K562 (cell line): ENCODE results near the gene MAGEA9B. TPM values are rescaled to one million over a fixed set of nuclear protein-coding genes. Genes with fewer than 3 reads are reported as not detected.
"Not testable (repeated sequence)": the region's sequence is repeated elsewhere in the genome, so short reads cannot be mapped to it uniquely, and the experiment has no call there.

Experiments used
- ATAC-seq: fragments of 200-7000 bp; cut with Tn5 transposase; 3 replicates; pipeline ENCODE4 v1.9.1; 2020; ENCODE audit warnings: moderate library complexity
- BruUV-seq: library from RNA; stranded (reverse); fragments of 400-500 nt; replicated peaks from 2 replicates; lab custom pipeline; 2021; lab: Mats Ljungman, UMichigan
- CTCF ChIA-PET: fragments of 300-600 bp; formaldehyde crosslinking; extraction: SDS; loops from one replicate; lab custom pipeline; 2021; ENCODE audit warnings: low intra/inter-chr PET ratio; lab: Yijun Ruan, JAX
- POLR2A ChIA-PET: fragments of 300-600, 350-650 bp; sonication (Branson Sonifier 250); formaldehyde crosslinking; extraction: SDS; loops from one replicate; lab custom pipeline; 2021; ENCODE audit warnings: antibody characterized with exemption, inconsistent platforms; lab: Yijun Ruan, JAX
- DNase-seq, 4 experiments: peaks; one replicate each; pipeline versions ENCODE4 v3.0.0 to v3.0.0-alpha.2; 2011 to 2018; ENCODE audit warnings: low spot score in 3 of 4, mixed read lengths in 3 of 4; ENCODE audit errors: extremely low read depth in 1 of 4
- FAIRE-seq: peaks from 2 replicates; lab custom pipeline; 2011; peaks lifted over from hg19 to GRCh38; lab: Jason Lieb, UNC
- H2AFZ ChIP-seq: 2 replicates; pipeline ENCODE4 v1.6.0; 2011; ENCODE audit warnings: low read depth, low read length, control low read depth, inconsistent platforms
- H3K27ac ChIP-seq: fragments of 200-600 bp; 3 replicates; pipeline ENCODE4 v1.8.0; 2011; ENCODE audit warnings: low read depth, mild to moderate bottlenecking, control low read depth, inconsistent platforms, low read length, moderate library complexity, mixed read lengths; ENCODE audit errors: extremely low read depth
- H3K27me3 ChIP-seq, 2 experiments: fragments of 300-600 bp in 1 of 2; 2 replicates in 1 of 2; 3 replicates in 1 of 2; pipeline versions ENCODE4 v1.6.0 to v1.8.0; 2011; ENCODE audit warnings: inconsistent platforms in 2 of 2, low read length in 2 of 2, mild to moderate bottlenecking in 1 of 2, mixed read lengths in 1 of 2, moderate library complexity in 1 of 2; ENCODE audit not compliant: control insufficient read depth in 2 of 2, insufficient read depth in 2 of 2
- H3K36me3 ChIP-seq: fragments of 300-600 bp; 3 replicates; pipeline ENCODE4 v1.8.0; 2011; ENCODE audit warnings: mild to moderate bottlenecking, low read length, inconsistent platforms; ENCODE audit not compliant: control insufficient read depth, insufficient read depth
- H3K4me1 ChIP-seq, 2 experiments: fragments of 200-600 bp in 1 of 2; replicated peaks in 1 of 2; 2 replicates in 1 of 2; 3 replicates in 1 of 2; pipeline versions ENCODE4 v1.5.1 to v1.8.0; 2011; ENCODE audit warnings: inconsistent platforms in 2 of 2, low read length in 2 of 2, mild to moderate bottlenecking in 1 of 2, mixed read lengths in 1 of 2, moderate library complexity in 1 of 2; ENCODE audit not compliant: control insufficient read depth in 2 of 2, insufficient read depth in 2 of 2
- H3K4me2 ChIP-seq: 2 replicates; pipeline ENCODE4 v1.6.1; 2011; ENCODE audit warnings: low read length, control low read depth, inconsistent platforms, mixed read lengths; ENCODE audit not compliant: insufficient read depth
- H3K4me3 ChIP-seq: fragments of 200-600 bp; sonication (generic), shearing (Covaris generic); 2 replicates; pipeline ENCODE4 v1.5.1; 2016; ENCODE audit warnings: control low read depth, inconsistent platforms
- H3K79me2 ChIP-seq: fragments of 200-600 bp; 3 replicates; pipeline ENCODE4 v1.8.0; 2011; ENCODE audit warnings: low read length, inconsistent platforms; ENCODE audit not compliant: control insufficient read depth, insufficient read depth
- H3K9ac ChIP-seq, 2 experiments: 2 replicates each; pipeline versions ENCODE4 v1.6.0 to v1.6.1; 2011; ENCODE audit warnings: low read depth in 2 of 2, low read length in 2 of 2, control low read depth in 1 of 2, inconsistent platforms in 1 of 2, mild to moderate bottlenecking in 1 of 2, mixed read lengths in 1 of 2; ENCODE audit not compliant: insufficient read depth in 1 of 2
- H3K9me1 ChIP-seq: one replicate; pipeline ENCODE4 v1.6.0; 2011; ENCODE audit warnings: inconsistent platforms, mild to moderate bottlenecking, low read length, moderate library complexity; ENCODE audit not compliant: control insufficient read depth, insufficient read depth
- H3K9me3 ChIP-seq: replicated peaks from 2 replicates; pipeline ENCODE4 v1.5.1; 2011; ENCODE audit warnings: low read depth, low read length, inconsistent platforms; ENCODE audit not compliant: control insufficient read depth, insufficient read depth
- H4K20me1 ChIP-seq: replicated peaks from 2 replicates; pipeline ENCODE4 v1.6.1; 2011; ENCODE audit warnings: low read length, inconsistent platforms, mixed read lengths; ENCODE audit not compliant: control insufficient read depth, insufficient read depth
- EGR1 ChIP-seq: fragments of 450-650 bp; conservative IDR thresholded peaks from 2 replicates; pipeline ENCODE4 v1.6.1; 2017; ENCODE audit warnings: mild to moderate bottlenecking
- WGBS: fragments of 100-300 bp; shearing (Covaris generic); methylation state at CpG from one replicate; pipeline ENCODE4 v1.1.6; 2016; ENCODE audit warnings: low coverage, mixed read lengths; ENCODE audit not compliant: insufficient coverage; ENCODE audit errors: missing lambda C conversion rate; 5-methylcytosine and 5-hydroxymethylcytosine counted together
- in situ Hi-C: fragments of 300-500 bp; cut with MboI; formaldehyde crosslinking; loops from 4 replicates; pipeline ENCODE4 v1.15.0; 2018; ENCODE audit warnings: inconsistent platforms, mixed read lengths
- intact Hi-C: fragments of 100-400 bp; cut with micrococcal nuclease; formaldehyde crosslinking; loops from 2 replicates; pipeline ENCODE4 v1.14.2; 2022
- polyA plus RNA-seq, 8 experiments: library from polyadenylated mRNA; depleted of rRNA in 4 of 8; stranded (reverse) in 5 of 8; unstranded in 3 of 8; fragments of >200 nt; fragmentation: Nextera tagmentation in 2 of 8; fragmentation: Illumina TruSeq in 1 of 8; extraction: Ambion mirVana in 2 of 8; extraction: Trizol in 1 of 8; gene quantifications; 2 replicates each; pipeline versions ENCODE4 v1.2.1 to v1.2.3, GENCODE V29; 2011 to 2014; ENCODE audit warnings: inconsistent platforms in 1 of 8, missing spikeins in 1 of 8
- total RNA-seq, 7 experiments: library from RNA; depleted of rRNA in 6 of 7; stranded (reverse); fragments of >200 nt in 6 of 7; fragmentation: Illumina TruSeq in 2 of 7; extraction: Trizol in 2 of 7; gene quantifications; 2 replicates each; pipeline versions ENCODE4 v1.2.1 to v1.2.3, GENCODE V29; 2011 to 2021; ENCODE audit warnings: low replicate concordance in 1 of 7
- TF ChIP-seq, protein P1 (sequence below): sonication (generic); formaldehyde crosslinking; IDR thresholded peaks from 2 replicates; pipeline ENCODE4 v1.8.0; 2023; ENCODE audit warnings: missing genetic modification reagents, mild to moderate bottlenecking, borderline replicate concordance
- TF ChIP-seq, protein P2 (sequence below): fragments of 450-650 bp; IDR thresholded peaks from 2 replicates; pipeline ENCODE4 v1.6.1; 2016; ENCODE audit warnings: borderline replicate concordance
- TF ChIP-seq, protein P3 (sequence below): sonication (generic); IDR thresholded peaks from 2 replicates; pipeline ENCODE4 v1.6.1; 2016
- TF ChIP-seq, protein P4 (sequence below), 2 experiments: IDR thresholded peaks; 2 replicates each; pipeline ENCODE4 v1.6.1; 2012; ENCODE audit warnings: improper control_type of control experiment in 2 of 2, low read depth in 2 of 2, low read length in 2 of 2, borderline replicate concordance in 1 of 2

The MAGEA9B gene
- total and polyA plus RNA-seq, 9 of the 15 experiments (the other 6 are each of a cell fraction or from before 2014, with no cell fraction given): 11.2 to 31.2 (median 14.1) TPM

DNA sequence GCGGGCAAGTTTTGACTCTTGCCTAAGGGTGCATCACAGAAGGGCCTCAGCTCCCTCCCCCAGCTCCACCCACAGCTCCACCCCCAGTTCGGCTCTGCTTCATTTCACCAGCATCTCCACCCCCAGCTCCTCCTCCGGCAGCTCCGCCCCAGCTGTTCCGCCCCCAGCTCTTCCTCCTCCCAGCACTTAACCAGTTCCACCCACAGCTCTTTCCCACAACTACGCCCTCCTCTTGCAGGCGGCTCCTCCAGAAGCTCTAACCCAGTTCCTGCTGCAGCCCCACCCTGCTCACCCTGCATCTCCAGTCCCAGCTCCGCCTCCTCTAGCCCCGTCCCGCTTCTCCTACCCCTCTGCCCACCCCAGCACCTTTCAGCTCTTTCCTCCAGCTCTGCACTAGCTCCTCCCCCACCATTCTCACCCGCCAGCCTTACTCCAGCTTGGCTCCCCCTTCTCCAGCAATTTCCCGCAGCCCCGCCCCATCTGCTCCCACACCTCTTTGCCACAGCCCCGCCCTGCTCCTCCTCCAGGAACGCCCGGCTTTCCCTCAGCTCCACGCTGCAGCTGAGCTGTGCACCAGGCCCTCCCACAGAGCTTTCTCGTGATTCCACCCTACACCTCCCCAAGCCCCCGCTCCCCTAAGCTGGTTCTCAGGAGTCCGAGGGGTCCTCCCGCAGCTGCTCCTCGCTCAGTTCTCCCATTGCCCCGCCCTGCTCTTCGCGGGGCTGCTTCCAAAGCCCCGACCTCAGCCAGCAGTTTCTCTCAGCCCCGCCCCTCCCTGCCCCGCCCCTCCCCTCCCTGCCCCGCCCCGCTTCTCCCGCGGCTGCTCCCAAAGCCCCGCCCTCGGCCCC lies 47.8 kb downstream of the MAGEA9B start (continued):
- peak; percentile 92 for TF ChIP-seq EGR1
- TF ChIP-seq, protein P1, sequence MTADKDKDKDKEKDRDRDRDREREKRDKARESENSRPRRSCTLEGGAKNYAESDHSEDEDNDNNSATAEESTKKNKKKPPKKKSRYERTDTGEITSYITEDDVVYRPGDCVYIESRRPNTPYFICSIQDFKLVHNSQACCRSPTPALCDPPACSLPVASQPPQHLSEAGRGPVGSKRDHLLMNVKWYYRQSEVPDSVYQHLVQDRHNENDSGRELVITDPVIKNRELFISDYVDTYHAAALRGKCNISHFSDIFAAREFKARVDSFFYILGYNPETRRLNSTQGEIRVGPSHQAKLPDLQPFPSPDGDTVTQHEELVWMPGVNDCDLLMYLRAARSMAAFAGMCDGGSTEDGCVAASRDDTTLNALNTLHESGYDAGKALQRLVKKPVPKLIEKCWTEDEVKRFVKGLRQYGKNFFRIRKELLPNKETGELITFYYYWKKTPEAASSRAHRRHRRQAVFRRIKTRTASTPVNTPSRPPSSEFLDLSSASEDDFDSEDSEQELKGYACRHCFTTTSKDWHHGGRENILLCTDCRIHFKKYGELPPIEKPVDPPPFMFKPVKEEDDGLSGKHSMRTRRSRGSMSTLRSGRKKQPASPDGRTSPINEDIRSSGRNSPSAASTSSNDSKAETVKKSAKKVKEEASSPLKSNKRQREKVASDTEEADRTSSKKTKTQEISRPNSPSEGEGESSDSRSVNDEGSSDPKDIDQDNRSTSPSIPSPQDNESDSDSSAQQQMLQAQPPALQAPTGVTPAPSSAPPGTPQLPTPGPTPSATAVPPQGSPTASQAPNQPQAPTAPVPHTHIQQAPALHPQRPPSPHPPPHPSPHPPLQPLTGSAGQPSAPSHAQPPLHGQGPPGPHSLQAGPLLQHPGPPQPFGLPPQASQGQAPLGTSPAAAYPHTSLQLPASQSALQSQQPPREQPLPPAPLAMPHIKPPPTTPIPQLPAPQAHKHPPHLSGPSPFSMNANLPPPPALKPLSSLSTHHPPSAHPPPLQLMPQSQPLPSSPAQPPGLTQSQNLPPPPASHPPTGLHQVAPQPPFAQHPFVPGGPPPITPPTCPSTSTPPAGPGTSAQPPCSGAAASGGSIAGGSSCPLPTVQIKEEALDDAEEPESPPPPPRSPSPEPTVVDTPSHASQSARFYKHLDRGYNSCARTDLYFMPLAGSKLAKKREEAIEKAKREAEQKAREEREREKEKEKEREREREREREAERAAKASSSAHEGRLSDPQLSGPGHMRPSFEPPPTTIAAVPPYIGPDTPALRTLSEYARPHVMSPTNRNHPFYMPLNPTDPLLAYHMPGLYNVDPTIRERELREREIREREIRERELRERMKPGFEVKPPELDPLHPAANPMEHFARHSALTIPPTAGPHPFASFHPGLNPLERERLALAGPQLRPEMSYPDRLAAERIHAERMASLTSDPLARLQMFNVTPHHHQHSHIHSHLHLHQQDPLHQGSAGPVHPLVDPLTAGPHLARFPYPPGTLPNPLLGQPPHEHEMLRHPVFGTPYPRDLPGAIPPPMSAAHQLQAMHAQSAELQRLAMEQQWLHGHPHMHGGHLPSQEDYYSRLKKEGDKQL (CRISPR knock-in tag): no peak
- TF ChIP-seq, protein P2, sequence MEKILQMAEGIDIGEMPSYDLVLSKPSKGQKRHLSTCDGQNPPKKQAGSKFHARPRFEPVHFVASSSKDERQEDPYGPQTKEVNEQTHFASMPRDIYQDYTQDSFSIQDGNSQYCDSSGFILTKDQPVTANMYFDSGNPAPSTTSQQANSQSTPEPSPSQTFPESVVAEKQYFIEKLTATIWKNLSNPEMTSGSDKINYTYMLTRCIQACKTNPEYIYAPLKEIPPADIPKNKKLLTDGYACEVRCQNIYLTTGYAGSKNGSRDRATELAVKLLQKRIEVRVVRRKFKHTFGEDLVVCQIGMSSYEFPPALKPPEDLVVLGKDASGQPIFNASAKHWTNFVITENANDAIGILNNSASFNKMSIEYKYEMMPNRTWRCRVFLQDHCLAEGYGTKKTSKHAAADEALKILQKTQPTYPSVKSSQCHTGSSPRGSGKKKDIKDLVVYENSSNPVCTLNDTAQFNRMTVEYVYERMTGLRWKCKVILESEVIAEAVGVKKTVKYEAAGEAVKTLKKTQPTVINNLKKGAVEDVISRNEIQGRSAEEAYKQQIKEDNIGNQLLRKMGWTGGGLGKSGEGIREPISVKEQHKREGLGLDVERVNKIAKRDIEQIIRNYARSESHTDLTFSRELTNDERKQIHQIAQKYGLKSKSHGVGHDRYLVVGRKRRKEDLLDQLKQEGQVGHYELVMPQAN: peak; percentile 58; the same call in 1 of the 2 replicates
- TF ChIP-seq, protein P3, sequence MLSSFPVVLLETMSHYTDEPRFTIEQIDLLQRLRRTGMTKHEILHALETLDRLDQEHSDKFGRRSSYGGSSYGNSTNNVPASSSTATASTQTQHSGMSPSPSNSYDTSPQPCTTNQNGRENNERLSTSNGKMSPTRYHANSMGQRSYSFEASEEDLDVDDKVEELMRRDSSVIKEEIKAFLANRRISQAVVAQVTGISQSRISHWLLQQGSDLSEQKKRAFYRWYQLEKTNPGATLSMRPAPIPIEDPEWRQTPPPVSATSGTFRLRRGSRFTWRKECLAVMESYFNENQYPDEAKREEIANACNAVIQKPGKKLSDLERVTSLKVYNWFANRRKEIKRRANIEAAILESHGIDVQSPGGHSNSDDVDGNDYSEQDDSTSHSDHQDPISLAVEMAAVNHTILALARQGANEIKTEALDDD: peak; percentile 72; the same call in 1 of the 2 replicates
- TF ChIP-seq, protein P4, sequence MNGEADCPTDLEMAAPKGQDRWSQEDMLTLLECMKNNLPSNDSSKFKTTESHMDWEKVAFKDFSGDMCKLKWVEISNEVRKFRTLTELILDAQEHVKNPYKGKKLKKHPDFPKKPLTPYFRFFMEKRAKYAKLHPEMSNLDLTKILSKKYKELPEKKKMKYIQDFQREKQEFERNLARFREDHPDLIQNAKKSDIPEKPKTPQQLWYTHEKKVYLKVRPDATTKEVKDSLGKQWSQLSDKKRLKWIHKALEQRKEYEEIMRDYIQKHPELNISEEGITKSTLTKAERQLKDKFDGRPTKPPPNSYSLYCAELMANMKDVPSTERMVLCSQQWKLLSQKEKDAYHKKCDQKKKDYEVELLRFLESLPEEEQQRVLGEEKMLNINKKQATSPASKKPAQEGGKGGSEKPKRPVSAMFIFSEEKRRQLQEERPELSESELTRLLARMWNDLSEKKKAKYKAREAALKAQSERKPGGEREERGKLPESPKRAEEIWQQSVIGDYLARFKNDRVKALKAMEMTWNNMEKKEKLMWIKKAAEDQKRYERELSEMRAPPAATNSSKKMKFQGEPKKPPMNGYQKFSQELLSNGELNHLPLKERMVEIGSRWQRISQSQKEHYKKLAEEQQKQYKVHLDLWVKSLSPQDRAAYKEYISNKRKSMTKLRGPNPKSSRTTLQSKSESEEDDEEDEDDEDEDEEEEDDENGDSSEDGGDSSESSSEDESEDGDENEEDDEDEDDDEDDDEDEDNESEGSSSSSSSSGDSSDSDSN (IDR thresholded peaks at IDR 0.05; ENCODE audit: borderline replicate concordance in 1 of 2, low read depth in 2 of 2, low read length in 2 of 2): no peak

DNA sequence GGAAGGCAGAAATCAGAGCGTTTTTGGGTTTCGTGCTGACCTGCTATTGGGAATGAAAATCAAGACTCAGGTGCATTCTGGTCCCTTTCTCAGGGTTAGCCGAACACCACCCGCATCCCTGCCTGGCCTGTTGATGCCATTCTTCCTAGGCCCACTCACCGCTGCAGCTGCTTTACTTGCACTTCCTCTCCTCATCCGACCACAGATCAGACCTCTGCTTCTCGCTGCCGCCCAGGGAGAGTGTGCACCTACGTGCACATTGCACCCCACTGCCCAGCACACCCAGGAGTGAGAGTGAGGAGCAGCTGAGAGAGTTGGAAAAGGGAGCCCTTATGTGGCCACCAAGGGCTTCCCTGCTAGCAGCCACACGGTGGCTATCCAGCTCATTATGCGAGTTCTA lies 49.8 kb downstream of the MAGEA9B start:
- WGBS: 73% methylated on average over 5 of the region's 11 CpGs
- CTCF ChIA-PET, intact Hi-C loops, ATAC-seq, H2AFZ ChIP-seq, POLR2A ChIA-PET, H3K9ac ChIP-seq, H3K79me2 ChIP-seq, FAIRE-seq, H3K4me2 ChIP-seq, H3K4me3 ChIP-seq, DNase-seq, H3K36me3 ChIP-seq, H3K27me3 ChIP-seq, H4K20me1 ChIP-seq, H3K9me1 ChIP-seq, BruUV-seq, H3K27ac ChIP-seq, H3K9me3 ChIP-seq: not testable (repeated sequence)
- peaks cover 8 to 16% of the 10 kb centered on the region in 2 experiments; a peak in 4 of 5 replicates for H3K4me1 ChIP-seq
- in situ Hi-C loops: loop anchor here (10.0 kb wide), 1 partner anchor 407 kb away; no protein-coding TSS in a partner anchor
